ENCODE measurements around the gene MACROH2A2. TPM values are rescaled to one million over a fixed set of nuclear protein-coding genes. Genes with fewer than 3 reads are reported as not detected.

MACROH2A2 gene
- total and polyA plus RNA-seq, 2 of the 8 experiments (the other 6 are each of a cell fraction or from before 2014, with no cell fraction given) = 7.9 to 9.3 TPM

DNA sequence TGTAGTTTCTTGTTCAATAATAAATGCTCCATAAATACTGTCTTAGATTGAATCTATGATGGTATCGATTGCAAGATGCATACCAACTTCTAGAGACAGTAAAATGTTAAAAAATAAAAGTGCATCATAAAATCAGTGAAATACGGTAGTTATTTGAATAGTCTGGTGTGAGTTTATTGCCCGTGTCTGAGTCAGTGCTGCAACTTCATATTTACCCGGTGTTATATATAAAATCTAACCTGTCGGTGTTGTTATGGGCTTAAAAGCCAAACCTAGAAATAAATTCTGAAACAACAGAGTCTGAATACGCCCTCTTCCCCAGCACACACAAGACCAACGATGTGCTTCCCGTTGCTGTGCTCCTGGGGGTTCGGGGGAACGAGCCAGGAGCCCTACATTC is 16.3 kb downstream of the MACROH2A2 start:
- WGBS, 2 experiments (ENCODE audit: extremely low coverage in 1 of 2, insufficient coverage in 1 of 2, insufficient read length in 1 of 2, insufficient replicate concordance in 2 of 2, low coverage in 1 of 2, low lambda C conversion rate in 2 of 2, missing lambda C conversion rate in 1 of 2) = 87% methylated on average over 10 of the region's 10 CpGs; no CpG with 5 or more reads in 1 of the 2 experiments
- H3K4ac ChIP-seq (replicated peaks; ENCODE audit: insufficient read length, low read depth, low read length) = no peak overlapping the region
- no peak overlapping the region for H3K4me2 ChIP-seq (ENCODE audit: insufficient read depth in 1 of 2, low read depth in 2 of 2, low read length in 2 of 2)
- H3K14ac ChIP-seq (ENCODE audit: insufficient read length) = no peak overlapping the region
- no peaks in the 10 kb centered on the region for H3K9me3 ChIP-seq (ENCODE audit: insufficient read depth in 2 of 2, low read depth in 1 of 2, low read length in 1 of 2)
- no peaks in the 10 kb centered on the region for H3K23me2 ChIP-seq (ENCODE audit: low read depth, low read length)
- H2AFZ ChIP-seq (ENCODE audit: low read length) = no peak overlapping the region
- CTCF ChIA-PET (ENCODE audit: partially characterized antibody) = interaction anchor here (1.0 kb wide), 1 partner anchor 127 kb away, joined by 3 read pairs; no protein-coding TSS in a partner anchor
- DNase-seq (ENCODE audit: low read depth in 1 of 2, low spot score in 2 of 2) (no peak), FAIRE-seq (no peak)
- H3K79me2 ChIP-seq (ENCODE audit: control insufficient read depth in 1 of 2, insufficient read depth in 2 of 2, low read length in 2 of 2) = no peaks in the 10 kb centered on the region
- H3K27ac ChIP-seq (ENCODE audit: low read depth, low read length) = no peak overlapping the region
- H3K18ac ChIP-seq (ENCODE audit: extremely low read depth, low read length) = no peak overlapping the region
- H4K8ac ChIP-seq (ENCODE audit: extremely low read depth, insufficient read depth, low read length) = no peak overlapping the region
- H2BK5ac ChIP-seq (ENCODE audit: low read depth, low read length) = no peak overlapping the region
- no peak overlapping the region for H3K23ac ChIP-seq (ENCODE audit: insufficient read length)
- H2AK5ac ChIP-seq (ENCODE audit: low read depth, low read length) = no peak overlapping the region
- no peak overlapping the region for H3K56ac ChIP-seq (replicated peaks; ENCODE audit: insufficient read length, low read depth, low read length)
- no peaks in the 10 kb centered on the region for H3K79me1 ChIP-seq (ENCODE audit: low read depth, low read length)
- H2BK12ac ChIP-seq (ENCODE audit: low read depth, low read length) = no peak overlapping the region
- H3K36me3 ChIP-seq (ENCODE audit: control insufficient read depth in 2 of 4, insufficient read depth in 4 of 4, low read length in 3 of 4) = no peaks in the 10 kb centered on the region
- no peak overlapping the region for H3K9ac ChIP-seq (replicated peaks in 1 of 4; ENCODE audit: extremely low read depth in 1 of 4, low read depth in 3 of 4, low read length in 3 of 4)
- H3K4me1 ChIP-seq (replicated peaks in 1 of 4; ENCODE audit: control insufficient read depth in 3 of 4, insufficient read depth in 4 of 4, low read length in 3 of 4) = no peaks in the 10 kb centered on the region
- H2BK20ac ChIP-seq (ENCODE audit: low read length) = no peak overlapping the region
- peaks cover 0 to 3% of the 10 kb centered on the region in 2 experiments for H4K20me1 ChIP-seq (replicated peaks in 1 of 2; ENCODE audit: control insufficient read depth in 1 of 2, insufficient read depth in 2 of 2, low read length in 2 of 2)
- no peak overlapping the region for H4K91ac ChIP-seq (replicated peaks; ENCODE audit: insufficient read length, low read length)
- no peak overlapping the region for H2BK15ac ChIP-seq (ENCODE audit: low read length)
- TF ChIP-seq SIN3A (conservative IDR thresholded peaks at IDR 0.05 in 1 of 2, IDR thresholded peaks at IDR 0.05 in 1 of 2; ENCODE audit: low read depth in 1 of 2, low read length in 2 of 2) = no peak
- no peak for TF ChIP-seq GTF2F1 (IDR thresholded peaks at IDR 0.05; ENCODE audit: borderline replicate concordance, low read depth, low read length)
- no peak overlapping the region for H3K4me3 ChIP-seq (ENCODE audit: extremely low read depth in 1 of 4, insufficient read depth in 2 of 4, low read depth in 3 of 4, low read length in 4 of 4)
- no peak overlapping the region for H4K5ac ChIP-seq (ENCODE audit: insufficient read length, low read depth, low read length)
- H2BK120ac ChIP-seq (replicated peaks; ENCODE audit: low read depth, low read length) = no peak overlapping the region
- H3K27me3 ChIP-seq (replicated peaks in 1 of 4; ENCODE audit: control insufficient read depth in 3 of 4, extremely low read depth in 1 of 4, insufficient read depth in 3 of 4, low read length in 3 of 4) = peaks cover 0 to 2% (median 0%) of the 10 kb centered on the region in 4 experiments; a peak in 2 of 7 replicates
- POLR2A ChIA-PET (ENCODE audit: partially characterized antibody) = interaction anchor here (1.2 kb wide), 1 partner anchor 17 kb away, joined by 3 read pairs; the partner anchor contains the start of gene MACROH2A2
